ENCODE results near the gene P2RY2. TPM values are rescaled to one million over a fixed set of nuclear protein-coding genes. Genes with fewer than 3 reads are reported as not detected.

The P2RY2 gene
- total RNA-seq, result 0.51 and 1.2 TPM in 2 replicates

GRCh38 chr11:73218106-73218829 is at the start of gene P2RY2:
P2RY2 (plus strand) TSS chr11:73218281; CDS start chr11:73234160, 15,879 bp downstream.
- DNase-seq, result peak; percentile 68

GRCh38 chr11:73168925-73169579 is 49.0 kb upstream of the P2RY2 start:
- DNase-seq, result no peak

- no peak for DNase-seq
These were observed 47.9 kb upstream of the P2RY2 start for GRCh38 chr11:73170140-73170539.

GRCh38 chr11:73171436-73172161 is 46.5 kb upstream of the P2RY2 start:
- no peak for DNase-seq

GRCh38 chr11:73172992-73173656 is 45.0 kb upstream of the P2RY2 start:
- DNase-seq, result no peak

- no peak for DNase-seq
These were observed 44.2 kb upstream of the P2RY2 start for GRCh38 chr11:73173755-73174494.

GRCh38 chr11:73174495-73174791 is 43.6 kb upstream of the P2RY2 start:
- no peak for DNase-seq

GRCh38 chr11:73175551-73176144 is 42.4 kb upstream of the P2RY2 start:
- DNase-seq, result no peak

GRCh38 chr11:73176145-73176873 is 41.8 kb upstream of the P2RY2 start:
- no peak for DNase-seq

- DNase-seq, result no peak
These were observed 41.3 kb upstream of the P2RY2 start for GRCh38 chr11:73176874-73177155.

GRCh38 chr11:73177380-73177777 is 40.7 kb upstream of the P2RY2 start:
- DNase-seq, result peak; percentile 84

- peak; percentile 94 for DNase-seq
These were observed 40.1 kb upstream of the P2RY2 start for GRCh38 chr11:73177778-73178539.

GRCh38 chr11:73178681-73179080 is 39.4 kb upstream of the P2RY2 start:
- no peak for DNase-seq

GRCh38 chr11:73182824-73183321 is 35.2 kb upstream of the P2RY2 start:
- no peak for DNase-seq

- peak; percentile 86 for DNase-seq
These were observed 33.0 kb upstream of the P2RY2 start for GRCh38 chr11:73184953-73185671.

GRCh38 chr11:73185680-73186293 is 32.3 kb upstream of the P2RY2 start:
- DNase-seq, result peak; percentile 70

- no peak for DNase-seq
These were observed 31.7 kb upstream of the P2RY2 start for GRCh38 chr11:73186294-73186850.

- no peak for DNase-seq
These were observed 31.2 kb upstream of the P2RY2 start for GRCh38 chr11:73186886-73187285.

- no peak for DNase-seq
These were observed 30.2 kb upstream of the P2RY2 start for GRCh38 chr11:73187854-73188253.

All from dermis blood vessel endothelial cell (primary cell).